Measurements from ENCODE around the gene MXD4. TPM values are rescaled to one million over a fixed set of nuclear protein-coding genes. Genes with fewer than 3 reads are reported as not detected.

Gene MXD4
- total RNA-seq, 1 donor, result 56.8 TPM

DNA sequence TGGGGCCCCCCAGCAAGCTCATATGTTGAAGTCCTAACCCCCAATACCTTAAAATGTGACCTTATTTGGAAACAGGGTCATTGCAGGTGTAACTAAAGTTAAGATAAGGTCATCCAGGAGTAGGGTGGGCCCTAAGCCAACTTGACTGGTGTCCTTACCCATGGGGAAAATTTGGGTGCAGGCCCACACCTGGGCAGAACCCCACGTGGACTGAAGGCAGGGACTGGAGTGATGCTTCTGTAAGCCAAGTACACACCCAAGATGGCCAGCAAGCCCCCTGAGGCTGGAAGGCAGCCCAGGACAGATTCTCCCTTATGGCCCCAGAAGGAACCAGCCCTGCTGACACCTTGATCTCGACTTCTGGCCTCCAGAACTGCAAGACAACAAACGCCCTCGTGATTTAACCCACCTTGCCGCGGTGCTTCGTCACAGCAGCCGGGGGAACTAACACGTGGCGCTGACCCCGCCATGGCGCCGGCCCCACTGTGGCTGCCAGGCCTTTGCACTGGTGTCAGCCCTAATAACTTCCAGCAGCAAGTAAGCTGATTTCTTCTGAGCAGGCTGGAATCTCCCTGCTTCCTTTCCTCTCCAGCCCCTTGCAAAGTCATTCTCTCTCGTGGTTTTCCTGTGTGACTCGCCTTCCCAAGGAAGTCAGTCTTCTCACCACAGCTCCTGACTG lies 23.2 kb upstream of the MXD4 start:
- no peak for TF ChIP-seq CTCF (IDR thresholded peaks at IDR 0.05; ENCODE audit: extremely low read depth, low read depth, low read length)
- Histone ChIP-seq H2AFZ (ENCODE audit: low read length) (no peak overlapping the region), H3K36me3 (ENCODE audit: insufficient read depth, low read length) (no peaks in the 10 kb centered on the region), H3K4me1 (ENCODE audit: insufficient read depth, low read length) (no peaks in the 10 kb centered on the region), H3K27me3 (ENCODE audit: insufficient read depth, low read length) (no peaks in the 10 kb centered on the region), H3K9me3 (ENCODE audit: low read depth, low read length) (no peaks in the 10 kb centered on the region), H4K20me1 (ENCODE audit: insufficient read depth, low read length) (peaks cover 4% of the 10 kb centered on the region), H3K79me2 (ENCODE audit: insufficient read depth, low read length) (no peaks in the 10 kb centered on the region), H3K27ac (ENCODE audit: low read depth, low read length) (no peak overlapping the region), H3K4me3 (ENCODE audit: insufficient read depth, low read length) (no peak overlapping the region), H3K4me2 (ENCODE audit: insufficient read depth, low read length) (no peak overlapping the region)
- peak; percentile 89 for DNase-seq (ENCODE audit: insufficient read length, low spot score, missing footprints)

DNA sequence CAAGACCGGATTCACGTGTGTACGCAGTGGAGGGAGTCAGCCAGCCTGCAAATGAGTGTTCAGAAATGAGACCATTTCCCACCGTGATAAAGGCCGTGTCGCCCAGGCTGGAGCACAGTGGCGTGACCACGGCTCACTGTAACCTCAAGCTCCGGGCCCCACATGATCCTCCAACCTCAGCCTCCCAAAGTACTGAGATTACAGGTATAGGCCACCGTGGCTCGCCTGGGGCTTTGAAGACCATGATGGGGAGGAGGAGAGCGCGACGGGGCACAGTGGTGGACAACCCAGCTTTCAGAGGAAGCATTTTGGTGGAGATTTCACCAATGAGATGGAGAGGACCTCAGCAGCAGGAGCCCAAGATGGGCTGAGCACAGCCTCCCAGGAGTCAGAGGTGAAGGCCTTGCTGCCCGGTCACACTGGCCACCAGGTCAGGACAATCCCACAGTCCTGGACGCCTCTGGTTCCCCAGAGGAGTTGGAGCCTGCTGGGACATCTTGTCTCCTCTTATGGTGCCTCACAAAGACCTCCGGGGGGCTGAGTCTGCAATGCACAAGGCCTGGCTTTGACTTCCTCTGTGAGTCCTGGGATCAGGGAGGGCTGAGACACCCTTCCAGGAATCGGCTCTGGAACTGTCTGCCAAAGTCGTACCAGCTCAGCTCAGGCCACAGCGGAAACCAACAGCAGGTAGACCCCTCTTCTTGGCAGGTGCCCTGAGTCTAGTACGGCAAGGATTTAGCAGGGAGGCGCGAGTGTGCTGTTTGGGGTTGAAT lies 22.4 kb upstream of the MXD4 start:
- H3K9me3 ChIP-seq (ENCODE audit: low read depth, low read length), result no peaks in the 10 kb centered on the region
- TF ChIP-seq CTCF (IDR thresholded peaks at IDR 0.05; ENCODE audit: extremely low read depth, low read depth, low read length), result no peak
- peaks cover 4% of the 10 kb centered on the region for H4K20me1 ChIP-seq (ENCODE audit: insufficient read depth, low read length)
- no peak overlapping the region for H3K4me2 ChIP-seq (ENCODE audit: insufficient read depth, low read length)
- no peaks in the 10 kb centered on the region for H3K4me1 ChIP-seq (ENCODE audit: insufficient read depth, low read length)
- H3K36me3 ChIP-seq (ENCODE audit: insufficient read depth, low read length), result no peaks in the 10 kb centered on the region
- no peaks in the 10 kb centered on the region for H3K27me3 ChIP-seq (ENCODE audit: insufficient read depth, low read length)
- no peaks in the 10 kb centered on the region for H3K79me2 ChIP-seq (ENCODE audit: insufficient read depth, low read length)
- H3K4me3 ChIP-seq (ENCODE audit: insufficient read depth, low read length), result no peak overlapping the region
- H3K27ac ChIP-seq (ENCODE audit: low read depth, low read length), result no peak overlapping the region
- H2AFZ ChIP-seq (ENCODE audit: low read length), result no peak overlapping the region
- no peak for DNase-seq (ENCODE audit: insufficient read length, low spot score, missing footprints)

- H3K27me3 ChIP-seq (ENCODE audit: insufficient read depth, low read length), result no peaks in the 10 kb centered on the region
- H3K79me2 ChIP-seq (ENCODE audit: insufficient read depth, low read length), result no peaks in the 10 kb centered on the region
- H3K27ac ChIP-seq (ENCODE audit: low read depth, low read length), result no peak overlapping the region
- H3K36me3 ChIP-seq (ENCODE audit: insufficient read depth, low read length), result no peaks in the 10 kb centered on the region
- DNase-seq (ENCODE audit: insufficient read length, low spot score, missing footprints), result no peak
- no peaks in the 10 kb centered on the region for H3K4me1 ChIP-seq (ENCODE audit: insufficient read depth, low read length)
- H3K9me3 ChIP-seq (ENCODE audit: low read depth, low read length), result no peaks in the 10 kb centered on the region
- peaks cover 4% of the 10 kb centered on the region for H4K20me1 ChIP-seq (ENCODE audit: insufficient read depth, low read length)
- no peak overlapping the region for H3K4me3 ChIP-seq (ENCODE audit: insufficient read depth, low read length)
- no peak overlapping the region for H3K4me2 ChIP-seq (ENCODE audit: insufficient read depth, low read length)
- no peak for TF ChIP-seq CTCF (IDR thresholded peaks at IDR 0.05; ENCODE audit: extremely low read depth, low read depth, low read length)
- H2AFZ ChIP-seq (ENCODE audit: low read length), result no peak overlapping the region
These were observed 21.3 kb upstream of the MXD4 start for GRCh38 chr4:2283199-2283711.

Measured in osteoblast (primary cell).